GM19351 (cell line): Measurements from ENCODE around the gene PNPLA8.

ENCODE experiments used
- ATAC-seq: cut with Tn5 transposase; IDR thresholded peaks from one replicate; pipeline ENCODE4 v1.9.1; 2021; ENCODE audit warnings: mild to moderate bottlenecking, moderate library complexity; ENCODE audit not compliant: unreplicated experiment

The PNPLA8 gene

GRCh38 chr7:108448584-108449505 lies 77.1 kb downstream of the PNPLA8 start:
- ATAC-seq = no peak

DNA sequence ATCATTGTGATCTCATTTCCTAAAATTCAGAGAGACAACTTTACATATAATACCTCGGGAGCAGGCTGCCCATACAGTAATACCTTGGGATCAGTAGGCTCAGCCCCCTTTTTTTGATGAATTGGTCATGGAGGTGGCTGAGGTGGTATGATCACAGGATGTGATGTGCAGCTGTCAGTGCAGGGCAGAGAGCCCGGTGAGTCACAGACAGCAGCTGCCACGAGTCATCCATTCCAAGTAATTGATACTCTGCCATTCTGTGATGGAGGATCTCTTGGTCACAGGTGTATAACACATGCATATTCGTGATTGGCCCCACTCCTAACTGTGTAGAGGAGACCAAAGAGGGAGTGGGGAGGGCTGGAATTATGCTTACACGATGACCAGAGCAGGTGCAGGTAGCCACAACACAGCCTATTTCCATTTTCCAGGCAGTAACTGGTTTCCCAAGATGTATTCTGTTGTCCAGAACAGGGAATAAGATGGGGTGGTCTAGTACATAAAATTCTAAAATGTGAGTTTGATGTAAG lies 83.8 kb downstream of the PNPLA8 start:
- ATAC-seq = no peak

- ATAC-seq = no peak
These were observed 84.5 kb downstream of the PNPLA8 start for GRCh38 chr7:108441392-108441955.

- ATAC-seq = no peak
These were observed 85.3 kb downstream of the PNPLA8 start for GRCh38 chr7:108440613-108441012.

DNA sequence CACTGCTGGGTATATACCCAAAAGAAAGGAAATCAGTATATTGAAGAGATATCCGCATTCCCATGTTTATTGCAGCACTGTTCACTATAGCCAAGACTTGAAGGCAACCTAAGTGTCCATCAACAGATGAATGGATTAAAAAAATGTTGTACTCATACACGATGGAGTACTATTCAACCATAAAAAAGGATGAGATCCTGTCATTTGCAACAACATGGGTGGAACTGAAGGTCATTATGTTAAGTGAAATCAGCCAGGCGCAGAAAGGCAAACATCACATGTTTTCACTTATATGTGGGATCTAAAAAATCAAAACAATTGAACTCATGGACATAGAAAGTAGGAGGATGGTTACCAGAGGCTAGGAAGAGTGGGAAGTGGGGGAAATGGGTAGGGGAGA lies 89.0 kb downstream of the PNPLA8 start:
- ATAC-seq = no peak

DNA sequence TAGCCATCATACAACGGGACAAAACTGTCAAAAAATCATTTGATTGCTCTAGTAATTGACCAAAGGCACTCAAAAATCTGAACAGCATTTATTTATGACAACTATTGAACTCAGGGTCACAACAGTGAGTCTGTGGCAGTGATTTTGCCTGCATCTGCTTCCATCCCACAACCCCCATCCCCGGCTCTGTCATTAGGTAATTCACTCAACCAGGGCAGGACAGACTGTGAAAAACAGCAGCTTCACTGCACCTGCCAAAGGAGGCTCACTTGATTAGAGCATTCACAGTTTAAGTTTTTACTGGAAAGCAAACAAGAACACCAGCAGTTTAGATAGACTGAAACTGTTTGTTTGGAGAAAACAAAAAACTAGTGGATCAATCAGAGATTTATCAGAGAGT lies 91.9 kb downstream of the PNPLA8 start:
- ATAC-seq = no peak

GRCh38 chr7:108431099-108431498 lies 94.8 kb downstream of the PNPLA8 start:
- no peak for ATAC-seq

DNA sequence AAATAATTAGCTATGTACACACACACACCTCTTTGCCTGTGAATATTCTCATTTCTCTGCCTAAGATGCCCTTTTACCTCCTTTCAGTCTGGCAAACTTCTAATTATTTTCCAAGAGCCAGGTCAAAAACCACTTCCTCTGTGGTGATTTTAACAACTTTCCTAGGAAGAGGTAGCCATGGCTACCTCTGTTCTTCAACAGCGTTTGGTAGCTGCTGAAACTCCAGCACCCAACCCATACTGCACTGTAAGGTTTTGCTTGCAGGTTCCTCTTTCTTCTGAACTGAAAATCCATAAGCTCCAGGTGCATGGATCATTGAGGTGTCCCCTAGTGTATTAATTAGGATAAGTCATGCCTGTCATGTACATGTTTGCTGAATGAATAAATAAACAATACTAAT lies 95.3 kb downstream of the PNPLA8 start:
- no peak for ATAC-seq

DNA sequence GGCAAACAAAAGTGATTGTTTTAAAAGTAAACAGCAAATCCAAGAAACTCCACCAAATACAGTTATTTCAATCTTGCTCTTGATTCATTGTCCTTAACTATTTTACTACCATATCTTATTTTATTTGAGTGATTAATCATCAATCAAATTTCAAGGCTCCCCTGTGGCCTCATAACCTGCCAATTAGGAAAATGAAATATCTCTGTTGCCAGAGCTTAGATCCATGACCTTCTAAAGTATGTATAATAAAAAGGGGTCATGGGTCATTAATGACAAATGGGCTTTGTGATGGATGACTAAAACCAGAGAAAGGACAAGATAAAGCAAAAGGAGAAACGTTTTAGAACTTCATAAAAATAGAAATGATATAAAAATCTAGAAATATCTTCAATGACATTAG lies 98.2 kb downstream of the PNPLA8 start:
- ATAC-seq = no peak

DNA sequence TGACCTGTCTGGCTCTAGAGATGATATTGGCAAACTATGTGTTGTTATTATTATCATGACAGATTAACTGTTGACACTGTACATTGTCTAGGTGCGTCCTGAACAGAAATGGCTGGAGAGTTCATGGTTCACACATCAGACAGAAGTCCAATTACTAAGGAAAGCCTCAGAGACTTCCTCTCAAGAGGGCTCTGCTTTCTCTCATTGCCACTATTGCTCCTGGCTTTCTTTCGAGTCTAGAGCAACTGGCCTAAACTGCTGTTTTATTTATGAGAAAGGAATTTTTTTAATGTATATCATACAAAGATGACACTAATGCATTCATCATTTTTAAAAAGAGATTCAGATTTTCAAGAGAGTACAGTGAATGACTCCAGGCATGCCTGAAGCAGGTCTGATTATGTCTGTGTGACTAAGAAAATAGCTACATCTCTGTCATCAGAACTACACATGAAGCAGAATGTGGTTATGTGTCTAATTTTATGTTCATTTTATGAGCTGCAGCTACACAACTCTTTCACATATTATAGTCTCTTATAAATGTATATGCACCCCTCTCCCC lies 100.1 kb downstream of the PNPLA8 start:
- ATAC-seq = no peak

DNA sequence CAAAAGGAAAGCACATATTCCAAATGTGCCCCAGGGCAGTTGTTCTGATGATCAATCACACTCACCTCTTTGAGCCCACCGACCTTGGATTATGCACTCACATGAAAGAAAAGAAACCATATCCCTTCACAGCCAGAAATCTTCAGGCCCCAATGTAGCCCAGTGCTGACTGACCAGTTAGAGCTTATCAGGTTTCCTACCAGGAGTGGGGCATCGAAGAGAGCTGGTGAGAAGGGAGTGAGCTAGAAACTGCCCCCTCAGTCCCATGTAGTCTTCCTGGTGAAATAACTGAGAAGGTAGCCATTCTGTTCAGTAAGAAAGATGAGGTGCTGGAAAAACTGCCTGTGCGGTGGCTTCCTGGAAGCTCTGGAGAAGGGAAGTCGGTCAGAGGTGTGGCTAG lies 101.9 kb downstream of the PNPLA8 start:
- no peak for ATAC-seq

GRCh38 chr7:108423089-108423989 lies 102.6 kb downstream of the PNPLA8 start:
- peak; percentile 45 for ATAC-seq

DNA sequence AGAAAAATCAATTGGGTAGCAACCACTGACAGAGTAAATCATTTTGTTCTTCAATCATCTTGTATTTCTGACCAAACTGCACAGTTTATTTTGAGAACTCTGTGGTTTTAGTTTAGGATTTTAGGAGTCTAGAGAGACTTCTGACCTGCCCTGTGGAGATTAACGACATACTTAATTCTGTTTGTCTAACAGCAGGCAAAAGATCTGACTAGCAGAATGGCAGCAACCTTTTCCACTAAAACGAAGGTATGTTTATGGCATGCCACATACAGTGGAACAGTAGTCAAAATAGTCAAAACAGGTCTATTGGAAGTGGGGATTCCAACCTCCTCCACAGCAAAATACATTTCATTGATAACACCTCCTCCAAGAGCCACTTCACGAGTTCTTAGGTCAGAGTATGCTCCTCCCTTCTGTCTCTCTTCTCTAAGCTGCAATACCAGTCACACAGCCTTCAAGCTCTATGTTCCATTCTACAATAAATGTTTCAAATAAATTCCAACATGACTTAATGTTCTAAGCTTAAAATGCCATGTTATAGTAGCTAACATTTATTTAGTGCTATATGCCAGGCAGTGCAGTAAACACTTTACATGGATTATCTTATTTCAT lies 104.1 kb downstream of the PNPLA8 start:
- no peak for ATAC-seq
